HL-60 (cell line): Measurements from ENCODE around the gene SKIC3.

Experiments used
- DNase-seq, 2 experiments: peaks; one replicate each; pipeline ENCODE4 v3.0.0-alpha.2; 2010 to 2020; ENCODE audit warnings: low read depth in 1 of 2, low spot score in 1 of 2
- H3K27ac ChIP-seq: fragments of 250-450 bp; sonication (Bioruptor Pico); replicated peaks from 2 replicates; pipeline ENCODE4 v1.5.1; 2020; ENCODE audit warnings: mild to moderate bottlenecking, moderate library complexity
- H3K27me3 ChIP-seq: fragments of 250-450 bp; sonication (Bioruptor Pico); 2 replicates; pipeline ENCODE4 v1.5.1; 2021; ENCODE audit warnings: mild to moderate bottlenecking, moderate library complexity; ENCODE audit not compliant: insufficient read depth, poor library complexity, severe bottlenecking
- H3K4me3 ChIP-seq: replicated peaks from 2 replicates; pipeline ENCODE4 v1.5.1; 2011; ENCODE audit warnings: mild to moderate bottlenecking, control low read depth, low read length; ENCODE audit not compliant: insufficient read depth
- CTCF ChIP-seq: IDR thresholded peaks from one replicate; pipeline ENCODE4 v1.5.1; 2011; ENCODE audit warnings: low read length, control low read depth, inconsistent platforms; ENCODE audit not compliant: insufficient read depth
- GABPA ChIP-seq: IDR thresholded peaks from 2 replicates; pipeline ENCODE4 v1.6.1; 2012; ENCODE audit warnings: low read depth
- POLR2AphosphoS5 ChIP-seq: IDR thresholded peaks from 2 replicates; pipeline ENCODE4 v1.6.1; 2012; ENCODE audit warnings: low read depth
- REST ChIP-seq: IDR thresholded peaks from 2 replicates; pipeline ENCODE4 v1.6.1; 2012; ENCODE audit warnings: low read depth; ENCODE audit not compliant: insufficient replicate concordance
- SPI1 ChIP-seq: IDR thresholded peaks from 2 replicates; pipeline ENCODE4 v1.6.1; 2012; ENCODE audit warnings: low read depth, mild to moderate bottlenecking, borderline replicate concordance

SKIC3 gene

GRCh38 chr5:95554331-95554646 is 488 bp downstream of the SKIC3 start:
- no peak for DNase-seq
- Histone ChIP-seq H3K27ac (peak overlapping the region; percentile 6), H3K4me3 (peak overlapping the region; percentile 58), H3K27me3 (no peaks in the 10 kb centered on the region)
- no peak for TF ChIP-seq GABPA
- no peak for TF ChIP-seq SPI1
- TF ChIP-seq POLR2AphosphoS5 = no peak
- no peak for TF ChIP-seq REST
- TF ChIP-seq CTCF = no peak

- no peak for DNase-seq
- H3K4me3 ChIP-seq = no peak overlapping the region
These were observed 5.7 kb downstream of the SKIC3 start for GRCh38 chr5:95549030-95549429.

GRCh38 chr5:95543017-95543705 is 11.6 kb downstream of the SKIC3 start:
- TF ChIP-seq GABPA (no peak), REST (no peak), POLR2AphosphoS5 (no peak), SPI1 (no peak), CTCF (no peak)

More at GRCh38 chr5:95549030-95549429, 5.7 kb downstream of the SKIC3 start:
- H3K27me3 ChIP-seq = no peaks in the 10 kb centered on the region
- no peak overlapping the region for H3K27ac ChIP-seq
- TF ChIP-seq CTCF = no peak

GRCh38 chr5:95537501-95537900 is 17.3 kb downstream of the SKIC3 start:
- Histone ChIP-seq H3K27me3 (no peaks in the 10 kb centered on the region), H3K27ac (no peak overlapping the region), H3K4me3 (no peak overlapping the region)
- DNase-seq = no peak
- TF ChIP-seq CTCF (no peak), SPI1 (no peak), REST (no peak), POLR2AphosphoS5 (no peak)

More at GRCh38 chr5:95543017-95543705, 11.6 kb downstream of the SKIC3 start:
- no peak overlapping the region for H3K4me3 ChIP-seq
- H3K27ac ChIP-seq = no peak overlapping the region
- no peak for DNase-seq
- no peaks in the 10 kb centered on the region for H3K27me3 ChIP-seq
